Measurements from ENCODE around the gene KCNK4.

Gene KCNK4

DNA sequence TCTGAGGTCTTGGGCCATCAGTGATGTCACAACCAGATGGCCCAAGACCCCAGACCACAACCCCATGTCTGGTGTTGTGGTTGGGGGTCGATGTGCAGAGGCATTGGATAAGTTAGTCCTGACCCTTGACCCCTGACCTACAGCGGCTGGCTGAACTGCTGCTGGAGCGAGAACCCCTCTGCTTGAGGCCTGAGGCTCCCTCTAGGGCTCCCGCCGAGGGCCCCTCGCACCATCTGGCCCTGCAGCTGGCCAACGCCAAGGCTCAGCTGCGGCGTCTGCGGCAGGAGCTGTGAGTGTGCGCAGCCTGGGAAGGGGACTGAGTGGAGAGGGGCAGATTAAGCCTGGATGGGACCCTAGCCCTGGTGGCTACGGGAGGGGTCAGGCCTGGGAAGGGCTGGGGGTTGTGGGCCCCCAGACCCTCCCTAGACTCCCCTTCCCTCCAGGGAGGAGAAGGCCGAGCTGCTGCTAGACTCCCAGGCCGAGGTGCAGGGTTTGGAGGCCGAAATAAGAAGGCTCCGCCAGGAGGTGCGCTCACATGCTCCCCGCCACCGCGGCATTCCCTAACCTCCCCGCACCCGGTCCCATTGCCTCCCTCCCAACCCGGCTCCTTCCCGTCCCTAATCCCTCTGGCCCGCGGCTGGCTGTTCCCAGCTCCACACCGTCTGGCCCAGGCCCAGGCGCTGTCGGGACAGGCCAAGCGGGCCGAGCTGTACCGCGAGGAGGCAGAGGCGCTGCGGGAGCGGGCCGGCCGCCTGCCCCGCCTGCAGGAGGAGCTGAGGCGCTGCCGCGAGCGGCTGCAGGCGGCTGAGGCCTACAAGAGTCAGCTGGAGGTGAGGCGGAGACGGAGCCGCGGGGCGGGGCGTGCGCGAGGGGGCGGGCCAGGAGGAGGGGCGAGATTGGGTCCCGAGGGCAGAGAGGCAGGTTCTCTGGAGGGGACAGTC lies 51.0 kb downstream of the KCNK4 start:
- WGBS (ENCODE audit: extremely low coverage, insufficient coverage, low lambda C conversion rate): no CpG with 5 or more reads among the region's 55 CpGs
- H3K4me3 ChIP-seq (ENCODE audit: low read length): no peak overlapping the region
- H3K36me3 ChIP-seq (ENCODE audit: control insufficient read depth, insufficient read depth, low read length): no peaks in the 10 kb centered on the region
- H3K27ac ChIP-seq (ENCODE audit: low read depth, low read length): no peak overlapping the region
- H2AK5ac ChIP-seq (ENCODE audit: low read length): no peak overlapping the region
- H3K9ac ChIP-seq (ENCODE audit: low read length): peak overlapping the region; percentile 85
- H2BK5ac ChIP-seq (ENCODE audit: low read length): no peak overlapping the region
- peak overlapping the region; percentile 69 for H3K18ac ChIP-seq (ENCODE audit: low read length)
- no peaks in the 10 kb centered on the region for H3K27me3 ChIP-seq (ENCODE audit: insufficient read depth, low read length, poor library complexity)
- H2BK15ac ChIP-seq (replicated peaks; ENCODE audit: low read depth): no peak overlapping the region
- H3K23ac ChIP-seq (ENCODE audit: low read length): no peak overlapping the region
- H2BK120ac ChIP-seq (ENCODE audit: low read depth, low read length): no peak overlapping the region
- no peaks in the 10 kb centered on the region for H3K79me1 ChIP-seq (ENCODE audit: low read length)
- peak overlapping the region; percentile 48 for H3K4me2 ChIP-seq (ENCODE audit: low read length)
- H4K5ac ChIP-seq (ENCODE audit: low read length): no peak overlapping the region
- H4K8ac ChIP-seq (ENCODE audit: low read depth, low read length): peak overlapping the region; percentile 7
- H3K4ac ChIP-seq (ENCODE audit: low read depth, low read length): peak overlapping the region; percentile 0
- H3K79me2 ChIP-seq (ENCODE audit: control insufficient read depth, insufficient read depth, low read length): no peaks in the 10 kb centered on the region
- H3K56ac ChIP-seq (ENCODE audit: low read length): peak overlapping the region; percentile 92
- DNase-seq: peak; percentile 97
- peaks cover 5% of the 10 kb centered on the region for H3K4me1 ChIP-seq (ENCODE audit: control insufficient read depth, low read depth, low read length)

GRCh38 chr11:64342869-64343745 lies 52.0 kb downstream of the KCNK4 start:
- H3K27ac ChIP-seq (ENCODE audit: low read depth, low read length): no peak overlapping the region
- H2BK120ac ChIP-seq (ENCODE audit: low read depth, low read length): no peak overlapping the region
- no peak overlapping the region for H2BK5ac ChIP-seq (ENCODE audit: low read length)
- WGBS (ENCODE audit: extremely low coverage, insufficient coverage, low lambda C conversion rate): no CpG with 5 or more reads among the region's 29 CpGs
- no peak overlapping the region for H3K18ac ChIP-seq (ENCODE audit: low read length)
- no peak overlapping the region for H4K5ac ChIP-seq (ENCODE audit: low read length)
- H3K4ac ChIP-seq (ENCODE audit: low read depth, low read length): no peak overlapping the region
- no peak overlapping the region for H3K9ac ChIP-seq (ENCODE audit: low read length)
- no peak overlapping the region for H3K56ac ChIP-seq (ENCODE audit: low read length)
- no peak overlapping the region for H4K8ac ChIP-seq (ENCODE audit: low read depth, low read length)
- no peak overlapping the region for H3K4me3 ChIP-seq (ENCODE audit: low read length)
- H2AK5ac ChIP-seq (ENCODE audit: low read length): no peak overlapping the region
- no peaks in the 10 kb centered on the region for H3K79me1 ChIP-seq (ENCODE audit: low read length)
- no peaks in the 10 kb centered on the region for H3K79me2 ChIP-seq (ENCODE audit: control insufficient read depth, insufficient read depth, low read length)
- no peaks in the 10 kb centered on the region for H3K27me3 ChIP-seq (ENCODE audit: insufficient read depth, low read length, poor library complexity)
- DNase-seq: no peak
- H2BK15ac ChIP-seq (replicated peaks; ENCODE audit: low read depth): no peak overlapping the region
- peaks cover 5% of the 10 kb centered on the region for H3K4me1 ChIP-seq (ENCODE audit: control insufficient read depth, low read depth, low read length)
- no peak overlapping the region for H3K23ac ChIP-seq (ENCODE audit: low read length)
- no peak overlapping the region for H3K4me2 ChIP-seq (ENCODE audit: low read length)
- H3K36me3 ChIP-seq (ENCODE audit: control insufficient read depth, insufficient read depth, low read length): no peaks in the 10 kb centered on the region

GRCh38 chr11:64343767-64344559 lies 52.9 kb downstream of the KCNK4 start:
- Histone ChIP-seq H3K4me3 (ENCODE audit: low read length) (no peak overlapping the region), H2BK120ac (ENCODE audit: low read depth, low read length) (no peak overlapping the region), H3K79me2 (ENCODE audit: control insufficient read depth, insufficient read depth, low read length) (no peaks in the 10 kb centered on the region), H3K27ac (ENCODE audit: low read depth, low read length) (no peak overlapping the region), H3K4me1 (ENCODE audit: control insufficient read depth, low read depth, low read length) (peaks cover 5% of the 10 kb centered on the region), H3K56ac (ENCODE audit: low read length) (no peak overlapping the region), H3K27me3 (ENCODE audit: insufficient read depth, low read length, poor library complexity) (no peaks in the 10 kb centered on the region), H4K8ac (ENCODE audit: low read depth, low read length) (no peak overlapping the region), H3K9ac (ENCODE audit: low read length) (no peak overlapping the region), H2BK15ac (replicated peaks; ENCODE audit: low read depth) (no peak overlapping the region), H3K4me2 (ENCODE audit: low read length) (no peak overlapping the region), H3K4ac (ENCODE audit: low read depth, low read length) (no peak overlapping the region), H3K18ac (ENCODE audit: low read length) (no peak overlapping the region), H4K5ac (ENCODE audit: low read length) (no peak overlapping the region), H3K36me3 (ENCODE audit: control insufficient read depth, insufficient read depth, low read length) (no peaks in the 10 kb centered on the region), H2AK5ac (ENCODE audit: low read length) (no peak overlapping the region), H2BK5ac (ENCODE audit: low read length) (no peak overlapping the region), H3K23ac (ENCODE audit: low read length) (no peak overlapping the region), H3K79me1 (ENCODE audit: low read length) (no peaks in the 10 kb centered on the region)
- no CpG with 5 or more reads among the region's 18 CpGs for WGBS (ENCODE audit: extremely low coverage, insufficient coverage, low lambda C conversion rate)
- DNase-seq: no peak

GRCh38 chr11:64344787-64345186 lies 53.7 kb downstream of the KCNK4 start:
- H3K27ac ChIP-seq (ENCODE audit: low read depth, low read length): no peak overlapping the region
- peaks cover 5% of the 10 kb centered on the region for H3K4me1 ChIP-seq (ENCODE audit: control insufficient read depth, low read depth, low read length)
- H3K4me2 ChIP-seq (ENCODE audit: low read length): no peak overlapping the region
- no peak overlapping the region for H3K4me3 ChIP-seq (ENCODE audit: low read length)
- no peaks in the 10 kb centered on the region for H3K27me3 ChIP-seq (ENCODE audit: insufficient read depth, low read length, poor library complexity)
- H3K56ac ChIP-seq (ENCODE audit: low read length): no peak overlapping the region
- H4K8ac ChIP-seq (ENCODE audit: low read depth, low read length): no peak overlapping the region
- WGBS (ENCODE audit: extremely low coverage, insufficient coverage, low lambda C conversion rate): no CpG with 5 or more reads among the region's 28 CpGs
- H3K18ac ChIP-seq (ENCODE audit: low read length): no peak overlapping the region
- no peak overlapping the region for H3K9ac ChIP-seq (ENCODE audit: low read length)
- no peak overlapping the region for H3K4ac ChIP-seq (ENCODE audit: low read depth, low read length)
- no peak overlapping the region for H2BK120ac ChIP-seq (ENCODE audit: low read depth, low read length)
- H2BK15ac ChIP-seq (replicated peaks; ENCODE audit: low read depth): no peak overlapping the region
- DNase-seq: no peak
- no peak overlapping the region for H2BK5ac ChIP-seq (ENCODE audit: low read length)
- no peaks in the 10 kb centered on the region for H3K79me2 ChIP-seq (ENCODE audit: control insufficient read depth, insufficient read depth, low read length)
- no peak overlapping the region for H4K5ac ChIP-seq (ENCODE audit: low read length)
- H2AK5ac ChIP-seq (ENCODE audit: low read length): no peak overlapping the region
- no peak overlapping the region for H3K23ac ChIP-seq (ENCODE audit: low read length)
- no peaks in the 10 kb centered on the region for H3K36me3 ChIP-seq (ENCODE audit: control insufficient read depth, insufficient read depth, low read length)
- no peaks in the 10 kb centered on the region for H3K79me1 ChIP-seq (ENCODE audit: low read length)

DNA sequence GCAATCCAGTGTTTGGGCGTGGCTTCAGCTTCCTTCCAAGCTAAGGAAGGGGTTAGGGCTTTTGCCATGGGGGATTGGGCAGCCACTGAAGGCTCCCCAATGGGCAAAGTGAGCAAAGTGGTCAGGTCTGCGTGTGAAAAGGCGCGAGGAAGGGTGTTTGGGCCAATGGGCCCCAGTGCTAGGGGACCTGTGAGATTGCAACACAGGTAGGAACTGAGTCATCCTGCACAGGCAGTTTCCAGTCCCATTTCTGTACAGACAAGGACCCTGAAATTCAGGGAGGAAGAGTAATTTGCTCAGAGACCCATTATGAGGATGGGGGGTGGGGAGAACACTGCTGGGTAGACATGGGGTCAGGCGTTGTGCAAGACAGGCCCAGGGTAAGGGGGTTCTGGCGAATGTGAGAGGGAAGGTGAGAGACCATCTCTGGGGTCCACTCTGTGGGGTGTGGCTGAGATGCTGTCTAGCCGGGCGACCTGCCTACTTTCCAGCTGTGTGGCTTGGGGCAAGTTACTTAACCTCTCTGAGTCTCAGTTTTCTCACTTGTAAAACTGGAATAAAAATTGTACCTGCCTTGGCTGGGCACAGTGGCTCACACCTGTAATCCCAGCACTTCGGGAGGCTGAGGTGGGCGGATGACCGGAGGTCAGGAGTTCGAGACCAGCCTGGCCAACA lies 56.2 kb downstream of the KCNK4 start:
- no peak overlapping the region for H3K23ac ChIP-seq (ENCODE audit: low read length)
- H4K5ac ChIP-seq (ENCODE audit: low read length): no peak overlapping the region
- no peak overlapping the region for H2BK120ac ChIP-seq (ENCODE audit: low read depth, low read length)
- H3K27ac ChIP-seq (ENCODE audit: low read depth, low read length): no peak overlapping the region
- H3K18ac ChIP-seq (ENCODE audit: low read length): no peak overlapping the region
- no peak overlapping the region for H3K56ac ChIP-seq (ENCODE audit: low read length)
- no peak for DNase-seq
- H4K8ac ChIP-seq (ENCODE audit: low read depth, low read length): no peak overlapping the region
- no peak overlapping the region for H2AK5ac ChIP-seq (ENCODE audit: low read length)
- H3K4me3 ChIP-seq (ENCODE audit: low read length): no peak overlapping the region
- H3K4me1 ChIP-seq (ENCODE audit: control insufficient read depth, low read depth, low read length): no peaks in the 10 kb centered on the region
- H3K4ac ChIP-seq (ENCODE audit: low read depth, low read length): no peak overlapping the region
- H3K79me2 ChIP-seq (ENCODE audit: control insufficient read depth, insufficient read depth, low read length): no peaks in the 10 kb centered on the region
- no peaks in the 10 kb centered on the region for H3K27me3 ChIP-seq (ENCODE audit: insufficient read depth, low read length, poor library complexity)
- H3K79me1 ChIP-seq (ENCODE audit: low read length): no peaks in the 10 kb centered on the region
- H2BK15ac ChIP-seq (replicated peaks; ENCODE audit: low read depth): no peak overlapping the region
- no peak overlapping the region for H3K4me2 ChIP-seq (ENCODE audit: low read length)
- no peak overlapping the region for H3K9ac ChIP-seq (ENCODE audit: low read length)
- no CpG with 5 or more reads among the region's 12 CpGs for WGBS (ENCODE audit: extremely low coverage, insufficient coverage, low lambda C conversion rate)
- no peak overlapping the region for H2BK5ac ChIP-seq (ENCODE audit: low read length)
- no peaks in the 10 kb centered on the region for H3K36me3 ChIP-seq (ENCODE audit: control insufficient read depth, insufficient read depth, low read length)

Measured in mesendoderm (in vitro differentiated cells).